Osteoblast (primary cell): ENCODE results near the gene PMPCA. TPM values are rescaled to one million over a fixed set of nuclear protein-coding genes. Genes with fewer than 3 reads are reported as not detected.

Experiments
- DNase-seq: peaks from one replicate; pipeline ENCODE4 v3.0.0; 2011; ENCODE audit warnings: low spot score, mixed read lengths; ENCODE audit not compliant: insufficient read length; ENCODE audit errors: missing footprints
- H2AFZ ChIP-seq: 2 replicates; pipeline ENCODE4 v1.6.0; 2011; ENCODE audit warnings: mild to moderate bottlenecking, low read length
- H3K27ac ChIP-seq: 2 replicates; pipeline ENCODE4 v1.5.1; 2011; ENCODE audit warnings: mild to moderate bottlenecking, low read depth, low read length, moderate library complexity
- H3K27me3 ChIP-seq: 2 replicates; pipeline ENCODE4 v1.6.0; 2012; ENCODE audit warnings: mild to moderate bottlenecking, control low read depth, inconsistent platforms, low read length, moderate library complexity; ENCODE audit not compliant: insufficient read depth
- H3K36me3 ChIP-seq: 2 replicates; pipeline ENCODE4 v1.5.1; 2011; ENCODE audit warnings: mild to moderate bottlenecking, low read length, control low read depth, moderate library complexity; ENCODE audit not compliant: insufficient read depth
- H3K4me1 ChIP-seq: 2 replicates; pipeline ENCODE4 v1.5.1; 2011; ENCODE audit warnings: mild to moderate bottlenecking, low read length, control low read depth, moderate library complexity; ENCODE audit not compliant: insufficient read depth
- H3K4me2 ChIP-seq: 2 replicates; pipeline ENCODE4 v1.6.0; 2011; ENCODE audit warnings: mild to moderate bottlenecking, low read length; ENCODE audit not compliant: insufficient read depth
- H3K4me3 ChIP-seq: fragments of 200-600 bp; sonication (generic); 3 replicates; pipeline ENCODE4 v1.5.1; 2012; ENCODE audit warnings: mild to moderate bottlenecking, low read length, inconsistent platforms; ENCODE audit not compliant: insufficient read depth
- H3K79me2 ChIP-seq: 2 replicates; pipeline ENCODE4 v1.6.0; 2012; ENCODE audit warnings: mild to moderate bottlenecking, low read length, control low read depth, inconsistent platforms; ENCODE audit not compliant: insufficient read depth
- H3K9me3 ChIP-seq: 2 replicates; pipeline ENCODE4 v1.5.1; 2011; ENCODE audit warnings: low read depth, low read length, control low read depth
- H4K20me1 ChIP-seq: 2 replicates; pipeline ENCODE4 v1.6.0; 2012; ENCODE audit warnings: mild to moderate bottlenecking, low read length, control low read depth; ENCODE audit not compliant: insufficient read depth
- total RNA-seq: library from RNA; depleted of rRNA; stranded (reverse); fragments of >200 nt; gene quantifications from 2 replicates; pipeline ENCODE4 v1.2.3, GENCODE V29; 2012
- TF ChIP-seq, protein P1 (sequence below): IDR thresholded peaks from 2 replicates; pipeline ENCODE4 v1.5.1; 2011; ENCODE audit warnings: mild to moderate bottlenecking, low read depth, low read length, moderate library complexity; ENCODE audit errors: extremely low read depth

PMPCA gene
- total RNA-seq, 1 donor = 39.1 TPM

DNA sequence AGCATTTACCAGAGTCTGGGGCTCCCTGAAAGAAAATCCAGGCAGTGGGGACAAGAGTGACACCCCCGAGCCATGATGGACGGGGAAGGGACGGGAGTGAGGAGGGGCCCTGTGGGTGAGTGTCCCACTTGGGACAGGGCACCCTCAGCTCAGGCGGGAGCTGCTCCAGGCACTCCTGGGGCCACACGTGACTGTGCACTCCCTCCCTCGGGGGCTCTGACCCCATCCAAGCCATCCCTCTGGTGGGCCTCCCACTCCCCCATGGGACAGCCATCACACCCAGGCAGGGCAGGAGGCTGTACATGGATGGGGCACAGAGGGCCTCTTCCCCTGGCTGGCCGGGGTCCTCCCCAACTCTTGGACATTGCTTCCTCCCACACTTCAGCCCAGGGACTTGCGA, 34.0 kb upstream of the PMPCA start:
- Histone ChIP-seq H3K4me1 (peaks cover 14% of the 10 kb centered on the region), H3K27me3 (no peaks in the 10 kb centered on the region), H3K9me3 (no peaks in the 10 kb centered on the region), H3K4me3 (no peak overlapping the region), H4K20me1 (no peaks in the 10 kb centered on the region), H3K79me2 (no peaks in the 10 kb centered on the region), H3K4me2 (no peak overlapping the region), H3K36me3 (peaks cover 3% of the 10 kb centered on the region), H2AFZ (no peak overlapping the region), H3K27ac (no peak overlapping the region)
- DNase-seq = no peak
- TF ChIP-seq, protein P1, sequence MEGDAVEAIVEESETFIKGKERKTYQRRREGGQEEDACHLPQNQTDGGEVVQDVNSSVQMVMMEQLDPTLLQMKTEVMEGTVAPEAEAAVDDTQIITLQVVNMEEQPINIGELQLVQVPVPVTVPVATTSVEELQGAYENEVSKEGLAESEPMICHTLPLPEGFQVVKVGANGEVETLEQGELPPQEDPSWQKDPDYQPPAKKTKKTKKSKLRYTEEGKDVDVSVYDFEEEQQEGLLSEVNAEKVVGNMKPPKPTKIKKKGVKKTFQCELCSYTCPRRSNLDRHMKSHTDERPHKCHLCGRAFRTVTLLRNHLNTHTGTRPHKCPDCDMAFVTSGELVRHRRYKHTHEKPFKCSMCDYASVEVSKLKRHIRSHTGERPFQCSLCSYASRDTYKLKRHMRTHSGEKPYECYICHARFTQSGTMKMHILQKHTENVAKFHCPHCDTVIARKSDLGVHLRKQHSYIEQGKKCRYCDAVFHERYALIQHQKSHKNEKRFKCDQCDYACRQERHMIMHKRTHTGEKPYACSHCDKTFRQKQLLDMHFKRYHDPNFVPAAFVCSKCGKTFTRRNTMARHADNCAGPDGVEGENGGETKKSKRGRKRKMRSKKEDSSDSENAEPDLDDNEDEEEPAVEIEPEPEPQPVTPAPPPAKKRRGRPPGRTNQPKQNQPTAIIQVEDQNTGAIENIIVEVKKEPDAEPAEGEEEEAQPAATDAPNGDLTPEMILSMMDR = no peak

DNA sequence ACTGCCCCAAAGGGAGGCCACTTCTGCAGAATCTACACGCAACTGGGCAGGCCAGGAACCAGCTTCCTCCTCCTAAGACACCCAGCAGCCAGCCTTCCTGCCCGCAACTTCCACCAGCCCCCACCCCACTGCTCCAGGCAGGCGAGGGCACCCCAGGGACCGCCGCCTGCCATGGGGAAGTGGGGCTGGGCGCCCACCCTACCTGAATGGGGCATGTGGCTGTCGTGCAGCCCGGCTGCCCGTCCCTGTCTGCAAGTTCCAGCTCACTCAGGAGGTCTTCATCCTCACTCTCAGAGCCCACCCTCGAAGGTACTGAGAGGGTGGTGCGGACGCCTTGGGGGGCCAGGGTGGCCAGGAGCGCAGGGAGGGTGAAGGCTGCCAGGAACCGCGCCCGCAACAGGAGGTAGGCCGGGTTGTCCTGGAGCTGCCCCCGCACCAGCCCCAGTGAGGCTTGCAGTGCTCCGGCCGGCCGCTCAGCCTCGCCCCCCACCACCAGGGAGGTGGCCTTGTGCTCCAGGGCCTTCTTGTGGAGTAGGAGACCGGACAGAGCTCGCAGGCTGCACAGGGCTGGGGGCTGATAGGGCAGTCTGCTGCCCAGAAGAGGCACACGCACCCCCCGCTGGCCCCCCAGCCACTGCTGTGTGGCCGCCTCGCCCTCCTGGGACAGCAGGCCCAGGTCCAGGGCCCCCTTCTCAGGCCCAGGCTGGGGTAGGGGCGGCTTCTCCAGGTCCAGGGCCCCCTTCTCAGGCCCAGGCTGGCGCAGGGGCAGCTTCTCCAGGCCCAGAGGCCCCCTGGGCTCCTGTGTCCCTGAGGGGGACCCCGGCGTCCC, 32.9 kb upstream of the PMPCA start:
- no peaks in the 10 kb centered on the region for H3K79me2 ChIP-seq
- peaks cover 5% of the 10 kb centered on the region for H3K36me3 ChIP-seq
- no peak overlapping the region for H2AFZ ChIP-seq
- no peaks in the 10 kb centered on the region for H3K9me3 ChIP-seq
- no peak overlapping the region for H3K27ac ChIP-seq
- H3K4me2 ChIP-seq = no peak overlapping the region
- DNase-seq = no peak
- no peaks in the 10 kb centered on the region for H4K20me1 ChIP-seq
- H3K4me1 ChIP-seq = peaks cover 9% of the 10 kb centered on the region
- TF ChIP-seq, protein P1 = no peak
- no peaks in the 10 kb centered on the region for H3K27me3 ChIP-seq
- H3K4me3 ChIP-seq = no peak overlapping the region

DNA sequence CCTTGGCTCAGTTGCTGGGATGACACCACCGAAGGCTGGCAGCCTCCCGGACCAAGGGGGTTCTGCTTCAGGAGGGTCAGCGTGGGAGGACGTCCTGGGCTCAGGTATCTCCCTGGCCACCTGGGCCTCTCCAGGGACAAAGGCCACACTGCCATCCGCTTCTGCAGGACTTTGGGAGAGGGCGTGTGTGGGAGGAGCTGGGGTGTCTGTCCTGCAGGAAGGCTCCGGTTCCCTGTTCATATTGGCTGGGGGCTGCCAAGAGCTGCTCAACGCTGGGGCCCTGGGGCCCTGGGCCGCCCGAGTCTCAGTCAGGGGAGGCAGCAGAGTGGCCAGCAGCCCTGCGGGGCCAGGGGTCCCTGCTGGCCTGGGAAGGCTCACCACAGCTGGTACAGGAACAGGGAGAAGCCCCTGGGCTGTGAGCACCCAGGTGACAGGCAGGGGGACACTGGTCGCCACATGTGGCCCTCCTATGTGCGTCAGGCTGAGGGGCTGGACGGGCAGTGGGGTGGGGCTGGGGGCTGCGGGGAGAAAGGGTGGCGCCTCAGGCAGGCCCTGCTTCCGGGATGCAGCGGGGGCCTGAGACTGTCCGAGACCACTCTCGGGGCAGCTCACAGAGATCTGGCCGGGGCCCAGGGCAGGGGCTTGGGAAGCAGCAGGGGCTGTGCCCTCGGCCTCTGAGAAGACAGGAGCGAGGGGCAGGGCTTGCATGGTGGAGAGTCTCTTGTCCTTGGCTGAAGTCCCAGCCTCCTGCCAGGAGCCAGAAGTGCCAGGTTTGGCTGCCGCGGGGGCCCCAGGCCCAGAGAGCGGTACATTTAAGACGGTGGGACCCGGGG, 32.1 kb upstream of the PMPCA start:
- no peak overlapping the region for H3K4me2 ChIP-seq
- H3K4me1 ChIP-seq = peaks cover under 1% of the 10 kb centered on the region
- H3K27me3 ChIP-seq = no peaks in the 10 kb centered on the region
- H2AFZ ChIP-seq = no peak overlapping the region
- no peaks in the 10 kb centered on the region for H3K9me3 ChIP-seq
- H4K20me1 ChIP-seq = no peaks in the 10 kb centered on the region
- TF ChIP-seq, protein P1 = no peak
- DNase-seq = no peak
- no peaks in the 10 kb centered on the region for H3K79me2 ChIP-seq
- H3K27ac ChIP-seq = no peak overlapping the region
- H3K4me3 ChIP-seq = no peak overlapping the region
- H3K36me3 ChIP-seq = peaks cover 14% of the 10 kb centered on the region

DNA sequence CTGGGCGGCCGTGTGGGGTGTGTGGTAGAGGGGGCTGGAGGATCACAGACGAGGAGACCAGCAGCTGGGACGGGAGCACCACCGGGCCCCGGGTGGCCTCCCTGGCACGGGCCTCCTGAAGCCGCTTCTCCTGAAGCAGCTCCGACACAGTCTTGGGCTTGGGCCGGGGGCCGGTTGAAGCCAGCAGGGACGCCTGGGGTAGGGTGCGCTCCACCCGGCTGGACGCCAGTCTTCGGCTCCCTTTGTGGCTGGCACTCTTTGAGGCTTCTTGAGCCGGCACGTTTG, 31.5 kb upstream of the PMPCA start:
- no peak for DNase-seq
- TF ChIP-seq, protein P1 = no peak
- H4K20me1 ChIP-seq = no peaks in the 10 kb centered on the region
- no peaks in the 10 kb centered on the region for H3K79me2 ChIP-seq
- no peak overlapping the region for H2AFZ ChIP-seq
- H3K27me3 ChIP-seq = no peaks in the 10 kb centered on the region
- no peak overlapping the region for H3K27ac ChIP-seq
- no peak overlapping the region for H3K4me2 ChIP-seq
- H3K9me3 ChIP-seq = no peaks in the 10 kb centered on the region
- no peak overlapping the region for H3K4me3 ChIP-seq
- H3K4me1 ChIP-seq = no peaks in the 10 kb centered on the region
- H3K36me3 ChIP-seq = peaks cover 15% of the 10 kb centered on the region
